Upper lobe of right lung (tissue), 1 donor: ENCODE data around the gene INHBC. TPM values are rescaled to one million over a fixed set of nuclear protein-coding genes. Genes with fewer than 3 reads are reported as not detected.

Source experiments
- ATAC-seq: fragments of 200-7000 bp; cut with Tn5 transposase; one replicate; pipeline ENCODE4 v1.9.1; 2020; ENCODE audit warnings: mild to moderate bottlenecking, moderate library complexity
- DNase-seq: peaks from one replicate; pipeline ENCODE4 v3.0.0-alpha.2; 2020
- H3K27ac ChIP-seq: fragments of 200-600 bp; one replicate; pipeline ENCODE4 v1.8.0; 2022
- H3K27me3 ChIP-seq: fragments of 200-600 bp; one replicate; pipeline ENCODE4 v1.8.0; 2022; ENCODE audit warnings: mild to moderate bottlenecking
- H3K36me3 ChIP-seq: fragments of 200-600 bp; one replicate; pipeline ENCODE4 v1.8.0; 2022
- H3K4me1 ChIP-seq: fragments of 200-600 bp; one replicate; pipeline ENCODE4 v1.8.0; 2022
- H3K4me3 ChIP-seq: fragments of 200-600 bp; one replicate; pipeline ENCODE4 v1.8.0; 2022; ENCODE audit warnings: mild to moderate bottlenecking
- H3K9me3 ChIP-seq: fragments of 200-600 bp; one replicate; pipeline ENCODE4 v1.8.0; 2022
- CTCF ChIP-seq: fragments of 200-600 bp; IDR thresholded peaks from one replicate; pipeline ENCODE4 v1.8.0; 2022; ENCODE audit warnings: antibody characterized with exemption
- intact Hi-C: fragments of 100-400 bp; cut with DNase I; formaldehyde crosslinking; loops from one replicate; pipeline ENCODE4 v1.11.0; 2022
- total RNA-seq: library from RNA; stranded (reverse); fragmentation: NEBNext Ultra II Directional; extraction: Animal tissue kit (Norgen Biotek cat#: 25700); gene quantifications from one replicate; pipeline ENCODE4 v1.2.1, GENCODE V29; 2021
- donor health status: DM: no; HTN: yes; CAD: no; lungs with severe emphysema.

Gene INHBC
- total RNA-seq, 1 donor from 2014 or later = not detected

DNA sequence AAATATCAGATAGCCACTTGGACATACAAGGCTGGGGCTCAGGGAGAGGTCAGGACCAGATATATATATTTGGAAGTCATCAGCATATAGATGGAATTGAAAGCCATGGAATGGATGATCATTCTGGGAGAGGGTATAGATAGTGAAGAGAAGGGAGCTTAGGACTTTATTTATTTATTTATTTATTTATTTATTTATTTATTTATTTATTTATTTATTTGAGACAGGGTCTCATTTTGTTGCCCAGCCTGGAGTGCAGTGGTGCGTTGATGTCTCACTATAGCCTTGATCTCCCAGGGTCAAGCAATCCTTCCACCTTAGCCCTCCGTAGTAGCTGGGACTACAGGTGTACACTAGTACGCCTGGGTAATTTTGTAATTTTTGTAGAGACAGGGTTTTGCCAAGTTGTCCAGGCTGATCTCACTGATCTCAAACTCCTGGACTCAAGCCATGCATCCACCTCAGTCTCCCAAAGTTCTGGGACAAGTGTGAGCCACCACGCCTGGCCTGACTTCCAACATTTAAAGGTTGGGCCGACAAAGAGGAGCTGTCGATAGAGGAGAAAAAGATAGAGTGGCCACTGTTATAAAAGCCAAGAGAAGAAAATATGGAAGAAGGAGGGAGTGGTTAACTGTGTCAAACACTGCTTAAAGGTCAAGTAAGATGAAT is 11.8 kb downstream of the INHBC start:
- H3K27me3 ChIP-seq = no peaks in the 10 kb centered on the region
- ATAC-seq = no peak

DNA sequence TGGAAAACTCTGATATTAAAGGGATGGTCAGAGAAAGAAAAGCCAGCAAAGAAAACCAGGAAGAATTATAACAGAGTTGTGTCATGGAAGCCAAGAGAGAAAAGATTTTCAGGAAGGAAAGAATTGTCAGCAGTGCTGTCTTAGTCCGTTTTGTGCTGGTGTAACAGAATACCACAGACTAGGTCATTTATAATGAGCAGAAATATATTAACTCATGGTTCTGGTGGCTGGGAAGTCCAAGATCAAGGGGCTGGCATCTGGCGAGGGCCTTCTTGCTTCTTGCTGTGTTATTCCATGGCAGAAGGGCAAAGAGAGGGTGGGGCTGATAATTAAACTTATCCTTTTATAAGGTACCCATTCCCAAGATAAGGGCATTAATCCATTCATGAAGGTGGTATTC is 14.1 kb downstream of the INHBC start:
- Histone ChIP-seq H3K36me3 (no peaks in the 10 kb centered on the region), H3K27me3 (no peaks in the 10 kb centered on the region), H3K4me3 (no peak overlapping the region), H3K4me1 (no peaks in the 10 kb centered on the region), H3K9me3 (no peaks in the 10 kb centered on the region), H3K27ac (no peak overlapping the region)
- ATAC-seq = no peak
- DNase-seq = no peak
- intact Hi-C loops = no loop called here
- no peak for TF ChIP-seq CTCF

More for the DNA sequence above, 11.8 kb downstream of the INHBC start:
- intact Hi-C loops = no loop called here
- H3K4me1 ChIP-seq = no peaks in the 10 kb centered on the region
- DNase-seq = no peak
- H3K36me3 ChIP-seq = no peaks in the 10 kb centered on the region
- no peak overlapping the region for H3K4me3 ChIP-seq
- no peak overlapping the region for H3K27ac ChIP-seq
- peaks cover 4% of the 10 kb centered on the region for H3K9me3 ChIP-seq
- no peak for TF ChIP-seq CTCF

- intact Hi-C loops = no loop called here
- no peak for DNase-seq
- ATAC-seq = no peak
- Histone ChIP-seq H3K27ac (no peak overlapping the region), H3K27me3 (no peaks in the 10 kb centered on the region), H3K36me3 (no peaks in the 10 kb centered on the region), H3K4me1 (no peaks in the 10 kb centered on the region), H3K4me3 (no peak overlapping the region), H3K9me3 (no peaks in the 10 kb centered on the region)
- no peak for TF ChIP-seq CTCF
These were observed 14.8 kb downstream of the INHBC start for GRCh38 chr12:57449375-57449774.

DNA sequence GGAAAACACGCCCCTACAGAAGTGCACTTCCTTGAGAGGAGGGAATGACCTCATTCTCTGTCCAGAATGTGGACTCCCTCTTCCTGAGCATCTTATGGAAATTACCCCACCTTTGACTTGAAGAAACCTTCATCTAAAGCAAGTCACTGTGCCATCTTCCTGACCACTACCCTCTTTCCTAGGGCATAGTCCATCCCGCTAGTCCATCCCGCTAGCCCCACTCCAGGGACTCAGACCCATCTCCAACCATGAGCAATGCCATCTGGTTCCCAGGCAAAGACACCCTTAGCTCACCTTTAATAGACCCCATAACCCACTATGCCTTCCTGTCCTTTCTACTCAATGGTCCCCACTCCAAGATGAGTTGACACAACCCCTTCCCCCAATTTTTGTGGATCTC is 15.5 kb downstream of the INHBC start:
- no peaks in the 10 kb centered on the region for H3K27me3 ChIP-seq
- no peaks in the 10 kb centered on the region for H3K9me3 ChIP-seq
- no peaks in the 10 kb centered on the region for H3K36me3 ChIP-seq
- ATAC-seq (no peak), DNase-seq (no peak)
- no peak for TF ChIP-seq CTCF
- no peak overlapping the region for H3K27ac ChIP-seq
- no peaks in the 10 kb centered on the region for H3K4me1 ChIP-seq
- no peak overlapping the region for H3K4me3 ChIP-seq
- intact Hi-C loops = loop anchor here (5.0 to 10.0 kb wide), 2 partner anchors 143 to 185 kb away; no protein-coding TSS in a partner anchor

DNA sequence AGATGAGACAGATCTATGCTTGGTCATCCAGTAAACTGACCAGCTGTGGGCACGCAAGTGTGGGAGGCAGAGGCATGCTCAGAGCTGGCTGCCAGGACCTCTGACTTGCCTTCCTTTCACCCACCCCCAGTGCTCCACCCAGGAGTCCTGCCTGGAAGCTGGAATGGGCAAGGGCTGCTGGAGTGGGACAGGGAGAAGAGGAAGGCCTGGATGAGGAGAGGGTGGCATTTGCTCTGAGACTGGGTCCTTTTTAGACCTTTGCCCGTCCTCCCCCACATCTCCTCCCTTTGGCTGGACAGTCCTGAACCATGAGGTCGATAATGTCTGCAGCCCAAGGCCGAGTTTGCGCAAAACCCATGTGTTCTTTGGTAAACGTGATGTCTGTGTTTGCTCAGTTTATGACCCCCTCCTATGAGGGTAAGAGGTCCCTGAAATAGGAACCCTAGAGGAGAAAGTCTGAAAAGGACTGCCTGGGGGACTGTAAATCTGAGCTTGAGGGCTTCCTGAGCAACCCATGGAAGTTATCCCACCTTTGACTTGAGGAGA is 16.7 kb downstream of the INHBC start:
- intact Hi-C loops = loop anchor here (5.0 to 10.0 kb wide), 2 partner anchors 144 to 187 kb away; no protein-coding TSS in a partner anchor
- Histone ChIP-seq H3K27me3 (no peaks in the 10 kb centered on the region), H3K4me3 (no peak overlapping the region), H3K9me3 (no peaks in the 10 kb centered on the region), H3K4me1 (no peaks in the 10 kb centered on the region), H3K36me3 (no peaks in the 10 kb centered on the region), H3K27ac (no peak overlapping the region)
- TF ChIP-seq CTCF = no peak
- DNase-seq (no peak), ATAC-seq (no peak)
